SK-N-MC (cell line): ENCODE measurements around the gene TIPARP.

Source experiments
- EZH2 ChIP-seq: fragments of 200-600 bp; sonication (generic); IDR thresholded peaks from one replicate; pipeline ENCODE4 v1.6.1; 2017; ENCODE audit warnings: antibody characterized with exemption
- POLR2AphosphoS5 ChIP-seq: IDR thresholded peaks from 2 replicates; pipeline ENCODE4 v1.6.1; 2012; ENCODE audit warnings: mild to moderate bottlenecking, low read depth, low read length, borderline replicate concordance

- no peak for TF ChIP-seq EZH2
- no peak for TF ChIP-seq POLR2AphosphoS5
These were observed 43.1 kb upstream of the TIPARP start for GRCh38 chr3:156631323-156631722.
